ENCODE results near the gene ANKRD27.
A peak's percentile ranks its signal among the peaks of the same experiment; 100 is the strongest.
"Not testable (repeated sequence)": the region's sequence is repeated elsewhere in the genome, so short reads cannot be mapped to it uniquely, and the experiment has no call there.

The ANKRD27 gene

DNA sequence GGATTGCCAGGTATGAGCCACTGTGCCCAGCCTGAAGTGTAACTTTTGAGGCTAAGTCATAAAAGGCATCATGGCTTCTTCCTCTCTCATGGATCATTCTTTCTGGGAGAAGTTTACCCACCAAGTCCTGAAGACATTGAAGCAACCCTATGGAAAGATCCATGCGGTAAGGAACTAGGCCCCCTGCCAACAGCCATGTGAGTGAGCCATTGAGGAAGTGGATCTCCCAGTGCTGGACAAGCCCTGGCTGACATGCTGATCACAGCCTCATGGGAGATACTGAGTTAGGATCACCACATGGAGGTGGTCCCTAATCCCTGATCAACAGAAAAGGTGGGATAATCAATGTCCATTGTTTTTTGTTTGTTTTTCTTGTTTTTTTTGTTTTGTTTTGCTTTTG, 13.3 kb upstream of the ANKRD27 start:
- no peak for DNase-seq

DNA sequence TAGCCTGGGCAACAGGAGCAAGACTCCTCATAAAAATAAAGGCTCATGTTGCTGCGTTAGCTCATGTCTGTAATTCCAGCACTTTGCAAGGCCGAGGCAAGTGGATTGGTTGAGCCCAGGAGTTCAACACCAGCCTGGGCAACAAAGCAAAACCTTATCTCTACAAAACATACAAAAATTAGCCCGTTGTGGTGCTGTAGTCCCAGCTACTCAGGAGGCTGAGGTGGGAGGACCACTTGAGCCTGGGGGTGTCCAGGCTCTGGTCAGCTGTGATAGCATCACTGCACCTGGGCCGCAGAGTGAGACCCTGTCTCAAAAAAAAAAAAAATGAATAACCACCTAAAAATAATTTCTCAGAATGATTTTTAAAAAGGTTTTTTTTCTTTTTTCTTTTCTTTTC, 12.7 kb upstream of the ANKRD27 start:
- DNase-seq = no peak

DNA sequence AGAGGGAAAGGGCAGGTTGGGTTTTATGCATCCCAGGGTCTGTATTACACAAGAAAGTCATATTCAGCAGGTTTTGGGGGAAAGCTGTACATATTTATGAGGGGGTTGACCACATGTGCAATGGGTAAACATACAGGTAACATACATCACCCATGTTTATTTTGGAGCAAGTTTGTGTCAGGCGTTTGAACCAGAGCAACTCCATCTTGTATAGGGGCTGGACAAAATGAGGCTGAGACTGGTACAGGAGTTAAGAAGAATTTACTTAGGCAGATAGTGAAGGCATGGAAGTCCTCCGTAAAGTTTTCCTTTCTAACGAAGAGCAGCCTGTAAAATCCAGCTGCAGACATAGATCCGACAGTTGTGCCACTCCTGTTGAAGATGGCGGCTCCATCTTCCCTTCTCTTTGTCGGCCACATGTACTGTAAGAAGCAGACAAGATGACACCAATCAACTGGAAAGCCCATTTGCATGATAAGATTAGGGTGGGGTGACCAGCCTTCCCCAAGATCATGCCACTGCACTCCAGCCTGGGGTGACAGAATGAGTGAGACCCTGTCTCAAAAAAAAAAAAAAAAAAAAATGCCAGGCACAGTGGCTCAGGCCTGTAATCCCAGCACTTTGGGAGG, 12.0 kb upstream of the ANKRD27 start:
- no peak for DNase-seq

DNA sequence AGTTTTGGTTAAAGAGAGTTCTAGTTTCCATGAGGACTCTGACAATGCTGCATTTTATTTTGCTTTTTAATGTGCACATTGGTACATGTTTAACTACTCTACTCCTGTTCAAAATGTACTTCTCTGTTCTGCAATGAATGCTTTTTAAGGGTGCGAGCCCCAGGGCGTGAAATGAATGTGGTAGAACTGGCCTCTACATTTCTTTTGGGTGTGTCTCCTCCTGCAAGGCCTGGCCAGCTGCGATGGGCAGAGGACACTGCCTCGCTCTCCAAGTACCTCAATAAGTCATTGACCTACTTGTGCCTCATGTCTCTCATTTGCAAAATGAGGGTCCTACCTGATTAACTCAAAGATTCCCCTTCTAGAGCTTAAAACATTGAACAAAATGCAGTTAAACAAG, 7.3 kb upstream of the ANKRD27 start:
- no peak for DNase-seq

DNA sequence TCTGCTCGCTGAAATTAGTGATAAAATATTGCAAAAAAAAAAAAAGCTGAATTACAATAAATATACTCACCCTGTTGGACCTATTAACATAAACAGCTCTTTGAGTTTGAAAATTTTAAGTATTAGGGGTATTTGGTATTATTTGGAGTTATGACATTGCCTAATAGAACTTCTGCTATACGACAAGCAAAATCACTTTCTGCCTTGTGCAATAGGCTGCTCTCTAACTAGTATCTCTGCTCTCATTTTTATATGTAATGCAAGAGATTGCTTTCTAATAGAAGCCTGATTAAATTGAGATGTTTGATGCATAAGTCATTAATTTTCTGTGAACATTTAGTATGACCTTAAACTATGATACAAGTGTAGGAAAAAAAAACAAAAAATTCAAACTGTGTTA, 6.0 kb upstream of the ANKRD27 start:
- no peak for DNase-seq

DNA sequence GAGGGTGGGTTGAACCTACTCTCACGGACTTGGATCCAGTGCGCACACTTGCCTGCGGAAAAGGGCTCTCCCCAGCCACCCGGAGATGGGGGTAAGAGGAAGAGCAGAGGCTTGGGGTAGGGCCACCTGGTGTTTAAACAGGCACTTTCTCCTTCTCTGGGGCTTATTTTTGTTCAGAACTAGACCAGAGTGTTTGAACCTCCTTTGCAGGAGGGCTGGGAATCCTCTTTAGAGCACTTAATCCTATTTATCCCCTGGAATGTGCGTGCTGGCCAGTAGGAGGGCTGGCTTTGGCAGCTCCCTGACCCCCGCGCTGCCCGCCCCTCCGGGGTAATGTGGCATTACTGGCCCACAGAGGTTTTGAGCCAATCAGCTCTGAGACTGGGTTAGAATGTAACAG, 2.7 kb upstream of the ANKRD27 start:
- no peak for DNase-seq

DNA sequence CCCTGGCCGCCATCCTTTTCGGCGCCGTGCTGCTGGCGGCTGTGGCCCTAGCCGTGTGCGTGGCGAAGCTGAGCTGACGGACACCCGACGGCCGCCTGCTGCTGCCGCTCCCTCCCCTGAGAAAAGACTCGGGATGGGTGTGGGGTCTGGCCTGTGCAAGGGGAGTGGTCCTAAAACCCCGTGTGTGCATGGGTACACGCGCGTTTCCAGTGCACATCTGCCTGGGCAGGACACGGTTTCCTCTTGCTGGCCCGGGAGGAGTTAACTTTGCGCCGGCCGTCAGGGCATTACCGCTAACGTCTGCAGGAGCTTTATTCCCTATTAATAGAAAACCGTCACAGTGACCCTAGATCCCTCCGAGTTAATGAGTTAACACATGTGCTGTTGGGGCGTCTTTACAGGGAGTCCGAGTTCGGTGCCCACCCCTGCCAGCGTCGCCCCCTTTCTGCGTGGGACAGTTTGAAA, 1.9 kb upstream of the ANKRD27 start:
- no peak for DNase-seq

DNA sequence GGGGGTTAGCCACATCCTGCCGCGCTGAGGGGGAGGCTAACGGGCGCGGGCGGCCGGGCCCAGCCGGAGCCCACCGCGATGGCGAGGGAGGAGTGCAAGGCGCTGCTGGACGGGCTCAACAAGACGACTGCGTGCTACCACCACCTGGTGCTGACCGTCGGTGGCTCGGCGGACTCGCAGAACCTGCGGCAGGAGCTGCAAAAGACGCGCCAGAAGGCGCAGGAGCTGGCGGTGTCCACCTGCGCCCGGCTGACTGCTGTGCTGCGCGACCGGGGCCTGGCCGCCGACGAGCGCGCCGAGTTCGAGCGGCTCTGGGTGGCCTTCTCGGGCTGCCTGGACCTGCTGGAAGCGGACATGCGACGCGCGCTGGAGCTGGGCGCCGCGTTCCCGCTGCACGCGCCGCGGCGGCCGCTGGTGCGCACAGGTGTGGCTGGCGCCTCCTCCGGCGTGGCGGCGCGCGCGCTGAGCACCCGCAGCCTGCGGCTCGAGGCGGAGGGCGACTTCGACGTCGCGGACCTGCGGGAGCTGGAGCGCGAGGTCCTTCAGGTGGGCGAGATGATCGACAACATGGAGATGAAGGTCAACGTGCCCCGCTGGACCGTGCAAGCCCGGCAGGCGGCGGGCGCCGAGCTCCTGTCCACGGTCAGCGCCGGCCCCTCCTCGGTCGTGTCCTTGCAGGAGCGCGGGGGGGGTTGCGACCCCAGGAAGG, 1.4 kb upstream of the ANKRD27 start:
- DNase-seq = no peak

DNA sequence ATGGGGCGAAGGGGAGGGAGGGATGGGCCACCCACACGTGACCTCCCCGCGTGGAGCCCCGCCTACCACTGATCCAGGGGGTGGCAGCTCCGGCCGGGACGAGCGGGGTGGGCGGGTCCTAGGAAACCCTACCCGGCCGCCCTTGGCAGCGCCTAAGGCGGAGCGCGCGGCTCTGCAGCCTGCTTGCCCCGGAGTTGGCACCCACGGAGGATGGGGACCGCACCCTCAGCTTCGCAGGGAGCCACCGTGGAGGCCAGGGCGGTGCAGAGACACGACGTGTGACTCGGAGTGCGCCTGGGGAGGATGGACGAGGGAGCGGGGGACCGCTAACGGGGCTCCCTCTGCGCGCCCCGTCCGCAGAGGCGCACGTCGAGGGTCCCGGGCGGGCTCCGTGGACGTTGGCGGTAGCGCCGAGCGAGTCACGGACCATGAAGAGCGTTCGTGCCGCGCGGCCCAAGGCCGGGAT, 773 bp upstream of the ANKRD27 start, which contains the start of gene RGS9BP:
Gene RGS9BP (plus strand): TSS at position 129 of the 466 bp plus-strand sequence. CDS start 416 bp downstream, outside the sequence.
- DNase-seq = peak; percentile 72 to 87

DNA sequence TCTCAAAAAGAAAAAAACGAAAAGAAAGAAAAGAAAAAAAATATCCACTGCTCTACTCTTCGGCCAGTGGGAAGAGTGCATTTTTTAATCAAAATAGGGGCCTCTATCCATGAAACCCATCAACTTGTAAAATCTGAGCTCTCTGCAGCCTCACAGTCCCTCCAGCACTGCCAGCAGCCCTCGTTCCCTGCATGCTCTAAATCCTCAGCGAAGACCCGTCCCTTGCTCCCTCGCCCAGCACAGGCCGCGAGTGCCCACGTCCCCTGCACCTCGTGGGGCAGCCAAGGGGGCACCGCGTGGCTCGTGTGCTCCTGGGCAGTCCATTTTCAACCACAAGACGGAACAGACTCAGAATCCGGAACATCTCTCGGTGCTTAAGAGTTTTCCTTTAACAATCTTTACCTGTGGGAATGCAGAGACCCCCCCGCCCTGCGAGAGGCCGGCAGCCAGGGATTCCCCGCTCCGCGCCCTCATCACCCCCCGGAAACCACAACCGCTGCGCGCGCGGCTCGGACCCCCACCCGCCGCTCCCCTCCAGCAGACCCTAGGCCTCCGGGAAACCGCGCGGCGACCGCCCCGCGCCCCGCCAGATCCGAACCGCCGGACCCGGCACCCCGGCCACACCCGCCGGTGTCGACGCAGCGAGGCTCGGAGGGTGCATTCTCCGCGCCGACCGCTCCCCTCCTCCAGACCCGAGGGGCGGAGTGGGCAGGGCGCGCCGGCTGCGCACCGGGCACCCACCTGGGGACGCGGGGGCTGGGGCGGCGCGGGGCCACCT, 638 bp downstream of the ANKRD27 start:
- no peak for DNase-seq

DNA sequence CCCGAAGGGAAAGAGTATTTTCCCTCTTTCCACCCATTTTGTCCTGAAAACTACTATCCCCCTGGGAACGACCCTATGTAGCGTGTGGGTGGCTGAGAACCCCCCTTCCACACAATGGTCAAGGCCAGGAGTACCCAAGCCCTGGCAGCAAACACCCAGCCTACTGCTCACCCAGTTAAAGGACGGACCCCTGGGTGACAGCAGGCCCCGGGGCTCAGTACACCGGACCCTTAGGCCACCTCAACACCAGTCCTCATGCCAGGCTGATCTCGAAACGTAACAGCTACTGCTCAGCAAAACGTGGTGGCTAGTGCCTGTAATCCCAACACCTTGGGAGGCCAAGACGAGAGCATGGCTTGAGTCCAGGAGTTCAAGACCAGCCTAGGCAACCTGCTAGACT, 1.4 kb downstream of the ANKRD27 start:
- DNase-seq = no peak

DNA sequence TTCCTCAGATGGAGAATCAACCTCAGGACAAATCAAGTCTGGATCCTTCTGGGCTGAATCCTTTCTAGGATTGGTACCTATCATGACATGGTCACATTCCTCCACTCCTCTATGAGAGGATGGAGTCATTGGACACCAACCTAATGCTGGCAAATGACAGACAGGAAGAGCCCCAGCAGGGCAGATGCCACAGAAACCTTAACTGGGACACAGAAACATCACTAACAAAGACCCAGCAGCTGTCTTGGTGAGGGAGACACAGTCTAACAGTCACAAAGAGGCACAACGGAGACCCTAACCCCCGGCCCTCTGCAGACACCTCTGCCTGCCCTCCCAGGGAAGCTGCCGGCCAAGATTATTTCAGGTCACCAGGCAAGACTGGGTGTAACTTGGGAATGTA, 2.1 kb downstream of the ANKRD27 start:
- DNase-seq = no peak

DNA sequence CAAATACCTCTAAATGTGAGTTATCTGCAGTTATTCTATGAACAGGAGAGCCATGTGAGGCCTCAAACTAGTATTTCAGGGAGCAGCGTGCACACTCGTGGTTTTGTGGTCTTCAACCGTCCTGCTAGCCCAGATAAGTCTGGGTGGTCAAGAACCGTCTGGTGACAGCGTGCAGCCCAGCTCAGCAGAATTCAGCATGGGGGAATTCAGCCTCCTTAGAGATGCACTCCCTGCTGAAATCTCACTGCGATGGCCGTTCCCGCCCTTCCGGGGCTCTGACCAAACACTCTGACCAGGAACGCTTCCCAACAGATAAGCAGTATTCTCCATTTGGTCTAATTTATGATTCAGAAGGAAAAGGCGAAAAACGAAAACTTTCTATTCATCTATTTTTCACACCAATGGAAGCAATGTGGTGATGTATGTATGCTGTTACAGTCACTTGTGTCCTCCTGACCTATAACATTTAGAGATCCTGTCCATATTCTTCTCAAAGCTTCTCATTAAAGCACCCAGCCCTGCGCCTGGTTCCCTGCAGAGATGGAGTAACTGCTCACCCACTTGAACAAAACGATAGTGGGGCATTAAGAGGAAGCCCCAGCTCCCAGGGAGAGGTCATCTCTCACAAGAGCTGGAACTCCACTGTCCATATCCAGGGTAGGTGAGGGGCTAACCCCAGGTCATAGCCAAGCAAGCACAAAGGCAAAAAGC, 2.9 kb downstream of the ANKRD27 start:
- no peak for DNase-seq

DNA sequence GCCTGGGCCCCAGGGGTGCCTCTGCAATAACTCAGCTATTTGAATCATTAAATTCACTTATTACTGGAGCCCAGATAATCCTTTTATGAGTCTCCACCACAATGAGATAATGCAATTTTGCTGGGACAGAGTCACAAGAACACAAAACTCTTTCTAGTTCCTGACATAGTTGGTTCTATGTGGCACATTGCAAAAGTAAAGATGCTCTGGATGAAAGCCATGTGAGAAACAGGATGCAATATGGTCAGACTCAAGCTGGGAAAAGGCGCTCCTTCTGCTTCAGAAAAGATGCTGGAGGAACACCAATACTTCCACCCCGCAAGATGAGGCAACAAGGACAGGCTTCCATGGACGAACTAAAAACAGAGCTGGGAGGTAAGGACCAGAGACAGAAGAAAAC, 5.7 kb downstream of the ANKRD27 start:
- DNase-seq = no peak

DNA sequence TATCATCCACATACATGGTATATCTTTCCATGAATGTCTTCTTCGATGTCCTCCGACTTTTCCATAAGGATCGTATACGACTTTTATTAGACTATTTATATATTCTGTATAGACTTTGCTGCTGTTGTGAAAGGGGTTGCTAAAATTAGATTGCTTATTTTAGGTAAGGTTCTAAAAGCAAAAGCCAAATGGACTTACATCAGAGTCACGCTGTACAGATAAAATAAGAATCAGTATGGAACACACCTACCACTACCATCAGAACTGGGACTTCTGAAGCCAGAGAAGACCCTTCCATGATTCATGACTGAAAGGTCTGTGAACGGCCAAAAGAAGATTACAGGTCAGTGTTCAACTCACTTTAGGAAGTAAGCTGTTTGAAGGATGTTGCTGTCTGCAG, 8.9 kb downstream of the ANKRD27 start:
- DNase-seq = no peak

DNA sequence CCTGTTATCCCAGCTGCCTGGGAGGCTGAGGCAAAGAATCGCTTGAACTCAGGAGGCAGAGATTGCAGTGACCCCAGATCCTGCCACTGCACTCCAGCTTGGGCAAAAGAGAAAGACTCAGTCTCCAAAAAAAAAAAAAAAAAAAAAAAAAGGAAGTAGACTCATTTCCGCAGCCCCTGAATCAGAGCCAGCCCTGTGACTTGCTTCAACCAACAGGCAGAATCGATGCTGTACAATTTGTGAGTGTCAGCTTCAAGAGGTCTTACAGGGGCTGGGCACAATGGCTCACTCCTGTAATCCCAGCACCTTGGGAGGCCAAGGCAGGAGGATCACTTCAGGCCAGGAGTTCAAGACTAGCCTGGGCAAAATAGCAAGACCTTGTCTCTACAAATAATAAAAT, 12.8 kb downstream of the ANKRD27 start:
- no peak for DNase-seq

DNA sequence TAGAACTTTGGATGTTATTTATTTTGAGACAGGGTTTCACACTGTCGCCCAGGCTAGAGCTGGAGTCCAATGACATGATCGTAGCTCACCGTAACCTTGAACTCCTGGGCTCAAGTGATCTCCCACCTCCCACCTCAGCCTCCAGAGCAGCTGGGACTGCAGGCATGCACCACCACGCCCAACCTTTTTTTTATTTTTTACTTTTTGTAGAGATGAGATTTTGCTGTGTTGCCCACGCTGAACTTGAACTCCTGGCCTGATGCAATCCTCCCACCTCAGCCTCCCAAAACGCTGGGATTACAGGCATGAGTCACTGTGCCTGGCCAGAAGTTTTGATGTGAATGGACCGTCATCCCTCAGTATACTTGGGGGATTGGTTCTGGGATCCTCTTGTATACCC, 13.7 kb downstream of the ANKRD27 start:
- DNase-seq = no peak

DNA sequence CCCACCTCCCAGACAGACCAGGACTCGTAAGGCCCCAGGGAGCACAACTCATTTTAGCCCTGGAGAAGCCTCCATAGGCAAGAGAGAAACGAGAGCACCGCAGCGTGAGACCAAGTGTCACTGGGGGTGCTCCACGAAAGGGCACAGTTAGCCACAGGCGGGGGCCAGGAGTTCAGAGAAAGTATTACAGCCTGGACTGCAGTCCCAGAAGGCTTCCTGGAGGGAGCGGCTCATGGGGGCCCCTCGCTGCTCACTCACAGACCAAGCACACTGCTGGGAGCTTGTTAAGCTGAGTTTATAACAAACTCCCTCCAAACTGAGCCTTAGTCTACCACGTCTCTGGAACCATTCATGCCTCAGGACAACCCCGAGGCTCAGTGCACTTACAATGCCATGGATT, 16.5 kb downstream of the ANKRD27 start:
- no peak for DNase-seq

DNA sequence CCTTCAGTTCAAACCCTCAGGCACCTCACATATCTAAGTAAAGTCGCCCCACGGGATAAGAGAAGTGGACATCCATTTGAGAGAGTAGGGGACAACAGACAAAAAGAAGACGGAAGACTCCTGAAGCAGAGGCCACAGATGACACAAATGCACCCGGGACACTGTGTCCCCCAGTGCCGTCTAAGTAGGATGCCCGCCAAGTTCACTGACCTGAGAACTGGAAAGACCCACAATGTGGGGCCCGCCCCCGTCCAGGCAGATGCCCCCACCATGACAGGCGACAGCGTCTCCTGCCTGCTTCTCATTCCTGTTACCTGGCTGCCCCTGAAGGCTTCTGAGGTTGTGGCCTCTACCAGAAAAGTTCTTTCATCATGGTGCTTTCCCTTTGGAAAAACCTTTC, 16.9 kb downstream of the ANKRD27 start:
- no peak for DNase-seq

DNA sequence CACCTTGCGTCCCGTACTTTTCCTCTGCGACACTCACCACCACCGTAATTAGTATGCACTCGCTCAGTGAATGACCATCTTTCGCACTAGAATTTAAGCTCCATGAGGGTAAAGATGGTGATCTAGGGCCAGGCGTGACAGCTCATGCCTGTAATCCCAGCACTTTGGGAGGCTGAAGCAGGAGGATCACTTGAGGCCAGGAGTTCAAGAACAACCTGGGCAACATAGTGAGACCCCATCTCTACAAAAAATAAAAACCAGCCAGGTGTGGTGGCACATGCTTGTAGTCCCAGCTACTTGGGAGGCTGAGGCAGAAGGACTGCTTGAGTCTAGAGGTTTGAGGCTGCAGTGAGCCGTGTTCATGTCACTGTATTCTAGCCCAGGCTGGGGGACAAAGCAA, 18.6 kb downstream of the ANKRD27 start:
- not testable (repeated sequence) for DNase-seq

DNA sequence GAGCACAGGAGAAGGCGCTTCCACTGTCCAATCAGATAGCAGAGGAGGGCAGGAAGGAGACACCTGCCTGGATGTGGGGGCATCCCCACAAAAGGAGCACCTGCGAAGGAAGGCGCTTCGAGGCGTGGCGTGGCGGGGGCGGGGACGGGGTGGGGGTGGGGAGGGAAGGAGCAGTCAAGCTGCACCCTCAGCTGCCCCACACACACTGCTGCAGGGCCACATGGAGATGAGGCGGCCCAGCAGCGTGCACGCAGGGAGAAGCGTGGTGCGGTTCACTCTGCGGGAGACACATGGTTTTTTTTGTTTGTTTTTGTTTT, 21.4 kb downstream of the ANKRD27 start:
- DNase-seq = no peak

DNA sequence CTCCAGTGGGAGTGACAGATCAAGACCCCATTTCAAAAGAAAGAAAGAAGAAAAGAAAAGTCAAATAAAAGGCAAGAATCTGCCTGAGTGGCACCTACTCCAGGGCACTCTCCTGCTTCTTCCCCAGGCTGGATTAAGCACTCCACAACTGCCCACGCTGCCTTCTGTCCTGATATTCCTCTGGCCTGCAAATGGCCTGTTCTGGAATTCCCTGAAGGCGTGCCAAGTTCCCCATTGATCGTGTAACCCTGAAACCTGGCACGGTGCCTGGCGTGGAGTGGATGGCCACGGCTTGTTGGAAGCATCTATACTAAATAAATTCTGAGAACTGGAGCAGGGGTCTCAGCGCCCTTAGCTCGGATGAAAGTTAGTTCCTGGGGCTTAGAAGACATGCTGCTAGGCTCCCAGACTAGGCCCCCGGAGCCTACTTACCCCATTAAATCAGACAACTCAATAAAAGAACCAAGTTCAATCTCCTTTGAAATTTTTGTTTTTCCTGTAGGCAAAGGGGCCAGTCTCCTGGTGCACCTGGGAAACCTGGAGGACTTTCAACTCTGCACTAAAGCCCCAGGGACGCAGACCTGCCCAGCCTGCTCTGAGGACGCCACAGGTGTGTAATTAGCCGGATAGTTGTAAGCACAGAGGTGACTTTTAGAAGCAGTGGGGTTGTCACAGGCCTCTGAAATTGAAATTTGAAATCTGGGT, 21.9 kb downstream of the ANKRD27 start:
- DNase-seq = peak in 1 of 2 experiments; percentile 47

DNA sequence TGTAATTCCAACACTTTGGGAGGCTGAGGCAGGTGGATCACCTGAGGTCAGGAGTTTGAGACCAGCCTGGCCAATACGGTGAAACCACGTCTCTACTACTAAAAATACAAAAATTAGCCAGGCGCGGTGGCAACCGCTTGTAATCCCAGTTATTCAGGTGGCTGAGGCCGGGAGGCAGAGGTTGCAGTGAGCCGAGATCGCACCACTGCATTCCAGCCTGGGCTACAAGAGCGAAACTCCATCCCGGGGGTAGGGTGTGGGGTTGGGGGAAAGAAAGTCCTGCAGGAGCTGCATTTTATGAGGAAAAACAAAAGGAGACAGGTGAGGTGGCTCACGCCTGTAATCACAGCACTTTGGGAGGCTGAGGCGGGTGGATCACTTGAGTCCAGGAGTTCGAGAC, 22.6 kb downstream of the ANKRD27 start:
- DNase-seq = not testable (repeated sequence)

Measured in NCI-H446 (cell line).